GM13976 (cell line): Measurements from ENCODE around the gene ZHX3.

Experiments
- DNase-seq: peaks from one replicate; pipeline ENCODE4 v3.0.0; 2012; ENCODE audit warnings: low spot score
- in situ Hi-C: fragments of 300-500 bp; cut with MboI; formaldehyde crosslinking; loops from one replicate; pipeline ENCODE4 v1.12.0; 2022; ENCODE audit warnings: low sequenced_read_pairs, mixed read lengths, inconsistent platforms; ENCODE audit not compliant: unreplicated experiment
- TF ChIP-seq, protein P1 (sequence below): IDR thresholded peaks from 2 replicates; pipeline ENCODE4 v1.5.1; 2012; ENCODE audit warnings: borderline replicate concordance, mild to moderate bottlenecking; ENCODE audit not compliant: insufficient read depth; ENCODE audit errors: extremely low read depth, missing control alignments, control extremely low read depth

ZHX3 gene

DNA sequence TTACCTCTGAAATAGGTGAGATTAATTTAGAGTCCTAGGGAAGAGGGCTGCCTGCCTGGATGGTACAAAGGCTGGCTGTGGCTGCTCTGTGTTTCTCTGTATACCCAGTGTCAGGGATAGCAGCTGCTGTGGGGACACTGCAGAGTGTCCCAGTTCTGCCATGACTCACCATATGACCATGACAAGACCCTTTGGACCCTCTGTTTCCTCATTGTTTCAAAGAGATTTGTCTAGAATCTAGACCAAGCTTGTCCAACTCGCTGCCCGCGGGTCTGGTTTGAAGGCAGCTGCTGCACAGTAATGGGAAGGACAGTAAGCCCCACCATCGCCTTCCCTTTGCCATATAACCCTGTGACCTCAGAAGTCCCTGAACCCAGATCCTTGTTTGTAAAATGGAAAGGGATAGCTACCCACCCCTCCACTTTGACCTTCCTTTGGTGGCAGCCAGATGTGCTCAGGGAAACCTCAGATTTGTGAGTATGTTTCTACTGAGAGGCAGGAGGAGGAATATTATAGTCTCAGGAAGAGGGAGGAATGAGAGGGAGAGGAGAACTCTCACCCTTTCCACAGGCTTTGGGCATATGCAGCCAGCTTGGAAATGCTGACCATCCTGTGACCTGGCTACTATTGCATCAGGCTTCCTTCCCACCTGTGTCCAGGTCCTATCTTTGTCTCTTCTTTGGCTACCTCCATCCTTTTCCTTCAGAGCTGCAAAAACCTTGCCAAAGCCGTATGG lies 166.2 kb downstream of the ZHX3 start:
- DNase-seq = no peak
- in situ Hi-C loops = no loop called here

GRCh38 chr20:41150664-41151063 lies 166.9 kb downstream of the ZHX3 start:
- in situ Hi-C loops = no loop called here
- no peak for DNase-seq
- TF ChIP-seq, protein P1, sequence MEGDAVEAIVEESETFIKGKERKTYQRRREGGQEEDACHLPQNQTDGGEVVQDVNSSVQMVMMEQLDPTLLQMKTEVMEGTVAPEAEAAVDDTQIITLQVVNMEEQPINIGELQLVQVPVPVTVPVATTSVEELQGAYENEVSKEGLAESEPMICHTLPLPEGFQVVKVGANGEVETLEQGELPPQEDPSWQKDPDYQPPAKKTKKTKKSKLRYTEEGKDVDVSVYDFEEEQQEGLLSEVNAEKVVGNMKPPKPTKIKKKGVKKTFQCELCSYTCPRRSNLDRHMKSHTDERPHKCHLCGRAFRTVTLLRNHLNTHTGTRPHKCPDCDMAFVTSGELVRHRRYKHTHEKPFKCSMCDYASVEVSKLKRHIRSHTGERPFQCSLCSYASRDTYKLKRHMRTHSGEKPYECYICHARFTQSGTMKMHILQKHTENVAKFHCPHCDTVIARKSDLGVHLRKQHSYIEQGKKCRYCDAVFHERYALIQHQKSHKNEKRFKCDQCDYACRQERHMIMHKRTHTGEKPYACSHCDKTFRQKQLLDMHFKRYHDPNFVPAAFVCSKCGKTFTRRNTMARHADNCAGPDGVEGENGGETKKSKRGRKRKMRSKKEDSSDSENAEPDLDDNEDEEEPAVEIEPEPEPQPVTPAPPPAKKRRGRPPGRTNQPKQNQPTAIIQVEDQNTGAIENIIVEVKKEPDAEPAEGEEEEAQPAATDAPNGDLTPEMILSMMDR = no peak

More for the DNA sequence above, 166.2 kb downstream of the ZHX3 start:
- TF ChIP-seq, protein P1 = no peak

DNA sequence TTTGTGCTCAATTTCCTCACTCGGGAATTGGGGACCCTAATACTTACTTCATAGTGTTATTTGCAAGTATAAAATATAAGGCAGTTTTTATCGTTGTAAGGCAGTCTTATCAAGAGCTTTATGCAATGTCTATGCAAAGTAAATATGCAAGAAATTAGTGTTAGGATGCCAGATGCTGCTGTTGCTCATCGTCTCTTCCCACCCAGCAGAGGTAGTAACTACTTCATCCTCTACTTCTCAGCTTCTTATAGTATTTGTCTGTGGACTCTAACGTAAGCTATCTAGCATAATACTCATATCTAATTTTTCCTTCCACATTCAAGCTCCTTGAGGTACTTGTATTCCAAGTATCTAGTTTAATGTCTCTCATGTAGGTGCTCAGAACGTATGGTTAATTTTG lies 168.6 kb downstream of the ZHX3 start:
- TF ChIP-seq, protein P1 = no peak

GRCh38 chr20:41147767-41148191 lies 169.8 kb downstream of the ZHX3 start:
- no peak for DNase-seq
- in situ Hi-C loops = no loop called here
- TF ChIP-seq, protein P1 = no peak

More for the DNA sequence above, 168.6 kb downstream of the ZHX3 start:
- in situ Hi-C loops = no loop called here
- no peak for DNase-seq

GRCh38 chr20:41145821-41146620 lies 171.5 kb downstream of the ZHX3 start:
- in situ Hi-C loops = no loop called here
- TF ChIP-seq, protein P1 = no peak
- no peak for DNase-seq

DNA sequence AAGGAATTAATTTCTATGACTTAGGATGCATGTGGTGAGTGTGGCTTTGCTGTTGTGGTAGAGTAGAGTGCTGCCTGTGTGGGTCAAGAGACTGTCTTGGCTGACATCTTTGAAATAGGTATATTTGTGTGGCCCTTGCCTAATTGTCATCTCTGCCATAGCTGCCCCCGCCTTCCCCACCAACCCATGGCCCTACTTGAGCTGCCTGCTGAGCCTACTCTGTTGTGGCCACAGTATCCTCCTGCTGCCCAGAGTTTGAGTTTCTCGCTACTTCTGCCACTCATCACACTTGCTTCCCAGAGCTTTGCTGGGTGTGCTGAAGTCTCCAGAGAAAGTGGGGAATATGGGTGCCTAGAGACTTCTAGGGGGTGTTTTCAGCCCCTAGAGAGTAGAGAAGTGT lies 172.2 kb downstream of the ZHX3 start:
- in situ Hi-C loops = no loop called here

More for the DNA sequence above, 172.2 kb downstream of the ZHX3 start:
- TF ChIP-seq, protein P1 = no peak
- DNase-seq = no peak
